ENCODE results near the gene SPTA1. TPM values are rescaled to one million over a fixed set of nuclear protein-coding genes. Genes with fewer than 3 reads are reported as not detected.

Gene SPTA1
- total RNA-seq, 1 experiment from 2014 or later: not detected

DNA sequence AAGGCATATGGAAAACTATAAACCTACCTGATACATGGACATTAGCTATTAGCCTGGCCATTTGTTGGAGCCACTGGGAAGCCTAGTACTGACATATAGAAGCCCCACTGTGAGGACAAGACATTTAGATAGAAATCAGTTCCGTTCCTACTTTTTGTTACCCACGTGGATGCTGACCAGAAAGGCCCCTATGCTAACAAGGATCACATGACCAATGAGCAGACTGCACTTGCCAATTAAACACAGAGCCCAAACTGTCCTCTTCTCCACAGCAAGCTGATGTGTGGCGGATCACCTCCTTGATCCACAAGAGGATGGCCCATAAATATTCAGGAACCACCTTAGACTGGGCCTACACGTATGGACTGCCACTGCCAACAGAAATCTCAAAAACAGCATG lies 45.2 kb upstream of the SPTA1 start:
- no peaks in the 10 kb centered on the region for H3K79me2 ChIP-seq (ENCODE audit: insufficient read depth, low read length)
- ChIA-PET RAD21 (ENCODE audit: low non-redundant PET in 1 of 2, low total read pairs in 2 of 2, uncharacterized antibody in 2 of 2, unreplicated experiment in 2 of 2) (no interaction called here), POLR2A (no interaction called here), CTCF (no interaction called here)
- no peaks in the 10 kb centered on the region for H3K4me1 ChIP-seq (ENCODE audit: control insufficient read depth in 1 of 2, insufficient read depth in 2 of 2, low read length in 2 of 2)
- no peak for ATAC-seq
- H3K27me3 ChIP-seq (ENCODE audit: insufficient read depth, low read length): no peaks in the 10 kb centered on the region
- H4K20me1 ChIP-seq (ENCODE audit: insufficient read depth): no peaks in the 10 kb centered on the region
- H3K4me3 ChIP-seq (replicated peaks in 1 of 2; ENCODE audit: low read depth in 1 of 2, low read length in 2 of 2): no peak overlapping the region
- H3K9ac ChIP-seq (ENCODE audit: low read length): no peak overlapping the region
- no peak overlapping the region for H2AFZ ChIP-seq (ENCODE audit: low read depth, low read length, poor library complexity, severe bottlenecking)
- no peaks in the 10 kb centered on the region for H3K9me2 ChIP-seq (ENCODE audit: insufficient read depth)
- H3K4me2 ChIP-seq (ENCODE audit: low read length): no peak overlapping the region
- no peaks in the 10 kb centered on the region for H3K9me3 ChIP-seq (ENCODE audit: control insufficient read depth in 1 of 2, insufficient read depth in 1 of 2, low read depth in 1 of 2, low read length in 2 of 2)
- no TSS peak for BruUV-seq (replicated peaks)
- DNase-seq (ENCODE audit: low read depth, low spot score): no peak
- no peak overlapping the region for H3K27ac ChIP-seq (ENCODE audit: low read depth, low read length)
- TF ChIP-seq ZBTB33 (IDR thresholded peaks at IDR 0.05; ENCODE audit: extremely low read depth, insufficient replicate concordance, low read length) (no peak), ZFX (IDR thresholded peaks at IDR 0.05) (no peak), ELF1 (IDR thresholded peaks at IDR 0.05; ENCODE audit: borderline replicate concordance, low read depth) (no peak), RAD21 (IDR thresholded peaks at IDR 0.05; ENCODE audit: low read depth) (no peak), ZNF274 (IDR thresholded peaks at IDR 0.05; ENCODE audit: low read depth, low read length) (no peak), TCF7L2 (IDR thresholded peaks at IDR 0.05; ENCODE audit: borderline replicate concordance, extremely low read depth, insufficient read depth, insufficient read length) (no peak), JUND (IDR thresholded peaks at IDR 0.05) (no peak), YY1 (IDR thresholded peaks at IDR 0.05; ENCODE audit: extremely low read depth, insufficient replicate concordance, low read depth, low read length) (no peak)
- TF ChIP-seq, protein P1, sequence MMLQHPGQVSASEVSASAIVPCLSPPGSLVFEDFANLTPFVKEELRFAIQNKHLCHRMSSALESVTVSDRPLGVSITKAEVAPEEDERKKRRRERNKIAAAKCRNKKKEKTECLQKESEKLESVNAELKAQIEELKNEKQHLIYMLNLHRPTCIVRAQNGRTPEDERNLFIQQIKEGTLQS (IDR thresholded peaks at IDR 0.05): no peak
- TF ChIP-seq, protein P2, sequence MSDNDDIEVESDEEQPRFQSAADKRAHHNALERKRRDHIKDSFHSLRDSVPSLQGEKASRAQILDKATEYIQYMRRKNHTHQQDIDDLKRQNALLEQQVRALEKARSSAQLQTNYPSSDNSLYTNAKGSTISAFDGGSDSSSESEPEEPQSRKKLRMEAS (IDR thresholded peaks at IDR 0.05): no peak
- intact Hi-C loops (cut with micrococcal nuclease): no loop called here
- H3K36me3 ChIP-seq (ENCODE audit: control insufficient read depth in 1 of 2, insufficient read depth in 2 of 2, low read length in 2 of 2): no peaks in the 10 kb centered on the region
